Endothelial cell (in vitro differentiated cells): ENCODE data around the gene ANTXR2. TPM values are rescaled to one million over a fixed set of nuclear protein-coding genes. Genes with fewer than 3 reads are reported as not detected.
A peak's percentile ranks its signal among the peaks of the same experiment; 100 is the strongest.
"Not testable (repeated sequence)": the region's sequence is repeated elsewhere in the genome, so short reads cannot be mapped to it uniquely, and the experiment has no call there.

Experiments used
- DNase-seq: peaks from one replicate; pipeline ENCODE4 v3.0.0; 2021; ENCODE audit warnings: low spot score
- H3K27ac Mint-ChIP-seq: one replicate; pipeline ENCODE4 v1.8.0; 2021; ENCODE audit warnings: mixed read lengths, inconsistent platforms; ENCODE audit not compliant: unreplicated experiment
- H3K27me3 Mint-ChIP-seq: one replicate; pipeline ENCODE4 v1.8.0; 2021; ENCODE audit warnings: mild to moderate bottlenecking, moderate library complexity, mixed read lengths, inconsistent platforms; ENCODE audit not compliant: unreplicated experiment
- H3K36me3 Mint-ChIP-seq: one replicate; pipeline ENCODE4 v1.8.0; 2021; ENCODE audit warnings: mild to moderate bottlenecking, low read depth, mixed read lengths, inconsistent platforms; ENCODE audit not compliant: unreplicated experiment
- H3K4me1 Mint-ChIP-seq: one replicate; pipeline ENCODE4 v1.8.0; 2021; ENCODE audit warnings: mild to moderate bottlenecking, mixed read lengths, inconsistent platforms; ENCODE audit not compliant: unreplicated experiment
- H3K4me3 Mint-ChIP-seq: one replicate; pipeline ENCODE4 v1.8.0; 2021; ENCODE audit warnings: mild to moderate bottlenecking, mixed read lengths, inconsistent platforms; ENCODE audit not compliant: unreplicated experiment
- H3K9me3 Mint-ChIP-seq: one replicate; pipeline ENCODE4 v1.8.0; 2021; ENCODE audit warnings: mixed read lengths, inconsistent platforms; ENCODE audit not compliant: unreplicated experiment
- long read RNA-seq: library from polyadenylated mRNA; unstranded; transcript quantifications from one replicate; pipeline ENCODE4 v2.0.0, GENCODE V29; 2020; ENCODE audit not compliant: unreplicated experiment
- total RNA-seq: library from RNA; stranded (reverse); fragmentation: NEBNext Ultra II Directional; extraction: Animal tissue kit (Norgen Biotek cat#: 25700); gene quantifications from one replicate; pipeline ENCODE4 v1.2.1, GENCODE V29; 2021; ENCODE audit not compliant: unreplicated experiment
- TF ChIP-seq, protein P1 (sequence below): fragments of 200-600 bp; sonication (generic); IDR thresholded peaks from one replicate; pipeline ENCODE4 v1.5.0; 2021; ENCODE audit warnings: antibody characterized with exemption; ENCODE audit not compliant: unreplicated experiment

The ANTXR2 gene
- total RNA-seq: 176 TPM
- long read RNA-seq, full-length matches to known transcripts: 17 of 27 reads
- long read RNA-seq, partial matches to known transcripts: 1 of 27 reads
- long read RNA-seq, other reads (novel, unspliced or antisense): 9 of 27 reads

DNA sequence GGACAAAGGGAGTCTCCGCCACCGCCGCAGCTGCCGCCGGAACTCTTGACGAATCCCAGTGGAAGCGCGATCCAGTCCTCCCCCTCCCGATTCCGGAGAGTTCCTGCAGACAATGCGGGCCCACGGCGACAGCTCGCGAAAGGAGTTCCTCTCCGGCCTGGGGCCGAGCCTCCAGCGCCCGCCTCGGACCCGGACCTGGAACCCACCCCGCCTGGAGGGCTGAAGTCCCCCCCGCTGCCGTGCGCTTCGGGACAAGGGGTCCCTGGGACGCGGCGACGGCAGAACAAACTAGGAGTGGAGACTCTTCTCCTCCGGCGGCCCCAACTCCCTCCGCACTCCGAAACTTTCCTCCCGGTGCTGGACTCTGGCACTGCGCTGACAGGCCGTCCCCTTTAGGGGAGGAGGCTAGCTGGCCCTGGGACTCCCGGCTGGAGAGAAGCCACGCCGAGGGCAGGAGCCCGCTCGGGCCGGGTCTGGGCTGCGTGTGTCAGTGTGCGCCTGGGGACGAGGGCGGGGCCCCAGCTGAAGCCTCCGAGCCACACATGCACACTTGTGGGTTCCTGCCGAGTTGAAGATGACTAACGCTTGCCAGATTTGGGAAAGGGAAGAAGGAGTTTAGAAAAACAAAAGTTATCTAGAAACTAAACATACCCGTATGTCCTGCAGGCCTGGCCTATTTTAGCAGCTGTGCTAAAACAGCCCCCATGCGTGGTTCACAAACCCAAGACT, at the start of gene ANTXR2:
TSS of gene ANTXR2 (minus strand) at position 486 of the 729 bp plus-strand sequence. CDS start 669 bp downstream, outside the sequence.
- Mint-ChIP-seq H3K4me1 (peaks cover 28% of the 10 kb centered on the region), H3K4me3 (peak within 1 kb of the TSS; percentile 98), H3K27ac (peak within 1 kb of the TSS; percentile 93), H3K36me3 (peaks cover 26% of the 10 kb centered on the region), H3K27me3 (peaks cover 12% of the 10 kb centered on the region), H3K9me3 (no peaks in the 10 kb centered on the region)
- TF ChIP-seq, protein P1, sequence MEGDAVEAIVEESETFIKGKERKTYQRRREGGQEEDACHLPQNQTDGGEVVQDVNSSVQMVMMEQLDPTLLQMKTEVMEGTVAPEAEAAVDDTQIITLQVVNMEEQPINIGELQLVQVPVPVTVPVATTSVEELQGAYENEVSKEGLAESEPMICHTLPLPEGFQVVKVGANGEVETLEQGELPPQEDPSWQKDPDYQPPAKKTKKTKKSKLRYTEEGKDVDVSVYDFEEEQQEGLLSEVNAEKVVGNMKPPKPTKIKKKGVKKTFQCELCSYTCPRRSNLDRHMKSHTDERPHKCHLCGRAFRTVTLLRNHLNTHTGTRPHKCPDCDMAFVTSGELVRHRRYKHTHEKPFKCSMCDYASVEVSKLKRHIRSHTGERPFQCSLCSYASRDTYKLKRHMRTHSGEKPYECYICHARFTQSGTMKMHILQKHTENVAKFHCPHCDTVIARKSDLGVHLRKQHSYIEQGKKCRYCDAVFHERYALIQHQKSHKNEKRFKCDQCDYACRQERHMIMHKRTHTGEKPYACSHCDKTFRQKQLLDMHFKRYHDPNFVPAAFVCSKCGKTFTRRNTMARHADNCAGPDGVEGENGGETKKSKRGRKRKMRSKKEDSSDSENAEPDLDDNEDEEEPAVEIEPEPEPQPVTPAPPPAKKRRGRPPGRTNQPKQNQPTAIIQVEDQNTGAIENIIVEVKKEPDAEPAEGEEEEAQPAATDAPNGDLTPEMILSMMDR: no peak
- peak; percentile 83 for DNase-seq

DNA sequence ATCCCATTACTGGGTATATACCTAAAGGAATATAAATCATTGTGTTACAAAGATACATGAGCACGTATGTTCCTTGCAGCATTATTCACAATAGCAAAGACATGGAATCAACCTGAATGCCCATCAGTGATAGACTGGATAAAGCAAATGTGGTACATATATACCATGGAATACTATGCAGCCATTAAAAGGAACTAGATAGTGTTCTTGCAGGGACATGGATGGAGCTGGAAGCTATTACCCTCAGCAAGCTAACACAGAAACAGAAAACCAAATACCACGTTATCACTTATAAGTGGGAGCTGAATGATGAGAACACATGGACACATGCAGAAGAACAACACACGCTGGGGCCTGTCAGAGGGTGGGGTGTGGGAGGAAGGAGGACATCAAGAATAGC, 48.8 kb upstream of the ANTXR2 start:
- not testable (repeated sequence) for H3K4me1 Mint-ChIP-seq, H3K27ac Mint-ChIP-seq, H3K4me3 Mint-ChIP-seq, DNase-seq, H3K9me3 Mint-ChIP-seq, H3K36me3 Mint-ChIP-seq, H3K27me3 Mint-ChIP-seq

DNA sequence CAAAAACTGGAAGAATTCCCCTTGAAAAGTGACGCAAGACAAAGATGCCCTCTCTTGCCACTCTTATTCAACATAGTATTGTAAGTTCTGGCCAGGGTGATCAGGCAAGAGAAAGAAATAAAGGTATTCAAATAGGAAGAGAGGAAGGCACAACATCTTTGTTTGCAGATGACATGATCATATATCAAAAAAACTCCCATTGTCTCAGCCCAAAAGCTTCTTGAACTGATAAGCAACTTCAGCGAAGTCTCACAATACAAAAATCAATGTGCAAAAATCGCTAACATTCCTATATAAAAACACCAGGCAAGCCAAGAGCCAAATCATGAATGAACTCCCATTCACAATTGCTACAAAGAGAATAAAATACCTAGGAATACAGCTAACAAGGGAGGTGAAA, 46.6 kb upstream of the ANTXR2 start:
- H3K27me3 Mint-ChIP-seq, H3K4me1 Mint-ChIP-seq, DNase-seq, H3K4me3 Mint-ChIP-seq, H3K9me3 Mint-ChIP-seq, H3K27ac Mint-ChIP-seq, H3K36me3 Mint-ChIP-seq: not testable (repeated sequence)

DNA sequence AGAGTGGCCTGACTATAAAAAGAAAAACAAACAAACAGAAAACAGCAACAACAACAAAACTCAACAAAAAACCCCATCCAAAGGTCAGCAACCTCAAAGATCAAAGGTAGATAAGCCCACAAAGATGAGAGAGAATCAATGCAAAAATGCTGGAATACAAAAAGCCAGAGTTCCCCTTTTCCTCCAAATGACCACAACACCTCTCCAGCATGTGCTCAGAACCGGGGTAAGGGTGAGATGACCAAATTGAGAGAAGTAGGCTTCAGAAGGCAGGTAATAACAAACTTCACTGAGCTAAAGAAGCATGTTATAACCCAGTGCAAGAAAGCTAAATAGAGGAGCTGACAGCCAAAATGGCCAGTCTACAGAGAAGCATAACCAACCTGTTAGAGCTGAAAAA, 43.5 kb upstream of the ANTXR2 start:
- TF ChIP-seq, protein P1: no peak
- Mint-ChIP-seq H3K36me3 (no peaks in the 10 kb centered on the region), H3K27me3 (peaks cover 2% of the 10 kb centered on the region), H3K4me3 (no peak overlapping the region), H3K27ac (no peak overlapping the region), H3K4me1 (no peaks in the 10 kb centered on the region), H3K9me3 (no peaks in the 10 kb centered on the region)
- no peak for DNase-seq

DNA sequence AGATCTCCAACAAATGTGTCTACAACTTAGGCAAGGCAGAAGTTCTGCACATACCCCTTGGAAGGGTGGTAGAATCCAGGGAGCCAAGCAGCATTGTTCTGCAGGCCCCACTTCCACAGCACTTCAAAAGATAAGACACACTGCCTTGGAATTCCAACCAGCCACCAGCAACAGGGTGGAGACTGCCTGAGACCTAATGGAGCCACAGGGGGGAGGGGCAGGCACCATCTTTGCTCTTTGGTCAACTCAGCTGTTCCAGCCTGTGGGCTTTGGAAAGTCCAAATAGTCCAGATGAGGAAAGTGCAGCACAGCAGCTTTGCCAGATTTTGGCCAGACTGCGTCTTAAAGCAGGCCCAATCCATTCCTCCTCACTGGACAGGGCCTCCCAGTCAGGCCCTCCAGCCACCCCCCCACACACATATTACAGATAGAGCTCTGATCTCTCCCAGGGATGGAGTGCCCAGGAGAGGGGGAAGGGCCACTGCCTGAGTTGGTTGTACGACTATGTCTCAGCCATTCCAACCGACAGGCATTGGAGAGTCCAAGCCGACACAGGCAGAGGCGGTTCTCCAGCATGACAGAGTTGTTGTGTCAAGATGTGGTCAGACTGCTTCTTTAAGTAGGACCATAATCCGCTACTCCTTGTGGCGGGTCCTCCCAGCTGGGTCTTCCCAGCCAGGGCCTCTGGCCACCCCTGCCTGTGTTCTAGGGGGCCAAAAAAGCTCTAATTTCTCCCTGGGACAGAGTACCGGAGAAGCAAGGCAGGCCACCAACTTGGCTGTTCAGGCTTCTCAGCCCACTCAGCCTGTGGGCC, 42.5 kb upstream of the ANTXR2 start:
- Mint-ChIP-seq H3K27me3 (peaks cover 2% of the 10 kb centered on the region), H3K9me3 (no peaks in the 10 kb centered on the region), H3K36me3 (no peaks in the 10 kb centered on the region), H3K4me1 (no peaks in the 10 kb centered on the region), H3K27ac (no peak overlapping the region), H3K4me3 (no peak overlapping the region)
- DNase-seq: no peak
- TF ChIP-seq, protein P1: no peak
